Measurements from ENCODE around the gene CPSF7. TPM values are rescaled to one million over a fixed set of nuclear protein-coding genes. Genes with fewer than 3 reads are reported as not detected.

The CPSF7 gene
- total RNA-seq, 1 experiment from 2014 or later, result 96.1 TPM

DNA sequence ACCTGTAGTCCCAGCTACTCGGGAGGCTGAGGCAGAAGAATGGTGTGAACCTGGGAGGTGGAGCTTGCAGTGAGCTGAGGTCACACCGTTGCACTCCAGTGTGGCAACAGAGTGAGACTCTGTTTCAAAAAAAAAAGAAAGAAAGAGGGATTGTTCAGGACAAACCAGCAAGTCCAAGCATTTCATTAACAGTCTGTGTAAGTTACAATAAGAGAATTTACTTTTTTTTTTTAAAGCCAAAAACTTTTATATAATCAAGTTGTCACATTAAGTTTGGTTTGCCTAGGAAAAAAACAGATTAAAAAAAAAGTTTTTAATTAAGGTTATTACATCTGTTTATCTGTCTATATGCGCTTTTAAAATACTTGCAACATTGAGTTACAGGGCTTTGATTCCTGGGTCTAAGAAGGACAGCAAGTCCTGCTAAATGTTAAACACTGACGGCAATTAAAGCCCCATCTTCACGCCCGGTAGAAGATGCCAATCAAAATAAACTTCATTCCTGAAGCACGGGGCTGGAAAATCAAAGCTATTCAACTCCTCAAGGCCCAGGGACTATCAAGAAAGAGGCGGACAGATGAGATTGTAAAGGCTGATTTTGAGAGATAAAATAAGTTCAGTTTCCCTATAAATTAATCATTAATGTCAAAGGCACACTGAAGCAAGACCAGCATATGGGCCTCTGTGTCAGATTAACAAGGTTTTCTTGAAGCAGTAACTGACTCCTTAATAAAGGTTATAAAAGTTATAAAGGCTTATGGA is 56.9 kb downstream of the CPSF7 start:
- POLR2A ChIA-PET, result interaction anchor here (0.6 to 0.7 kb wide), 2 partner anchors 10 to 485 kb away, joined by 5 to 7 read pairs; no protein-coding TSS in a partner anchor

DNA sequence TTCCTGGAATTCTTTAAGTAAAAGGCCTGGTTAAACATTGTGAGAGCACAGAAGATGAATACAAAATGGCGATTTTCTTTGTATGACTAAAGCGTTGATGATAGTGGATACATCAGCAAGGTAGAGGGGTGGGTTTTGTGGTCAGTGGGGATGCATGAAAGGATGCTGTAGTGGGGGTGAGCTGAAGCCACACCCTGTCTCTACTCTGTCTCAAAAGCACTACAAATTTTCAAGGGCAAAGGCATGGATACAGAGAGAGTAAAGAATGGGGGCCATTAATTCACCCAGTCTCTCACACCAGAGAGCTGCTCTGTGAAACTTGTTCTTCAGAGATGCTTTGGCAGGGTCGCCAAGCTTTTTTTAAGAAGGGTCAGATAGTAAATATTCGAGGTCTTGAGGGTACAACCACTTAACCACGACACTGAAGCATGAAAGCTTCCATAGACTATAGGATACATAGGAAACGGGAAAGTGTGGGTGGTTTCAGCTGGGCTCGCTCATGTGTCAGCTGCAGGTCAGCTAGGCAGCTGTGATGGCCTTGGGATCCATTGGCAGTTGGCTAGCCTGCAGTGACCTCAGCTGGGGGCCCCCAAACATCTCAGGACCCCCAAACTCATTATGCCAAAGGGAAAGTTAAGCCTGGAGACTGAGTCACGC is 59.3 kb downstream of the CPSF7 start:
- ATAC-seq (peak; percentile 62), DNase-seq (ENCODE audit: low read depth, low spot score) (no peak)
- no TSS peak for BruUV-seq (replicated peaks)
- Histone ChIP-seq H3K4me3 (ENCODE audit: low read depth in 2 of 2, low read length in 2 of 2) (no peak overlapping the region), H3K27me3 (ENCODE audit: control insufficient read depth, insufficient read depth, low read length) (no peaks in the 10 kb centered on the region), H3K27ac (ENCODE audit: low read length) (no peak overlapping the region), H3K9me3 (ENCODE audit: control insufficient read depth, insufficient read depth, low read depth, low read length) (peaks cover 7% of the 10 kb centered on the region; the same call in 1 of the 2 replicates), H3K36me3 (ENCODE audit: control insufficient read depth, insufficient read depth, low read length) (peaks cover 22% of the 10 kb centered on the region), H3K4me1 (ENCODE audit: control insufficient read depth, insufficient read depth, low read length) (no peaks in the 10 kb centered on the region)
- in situ Hi-C loops (cut with HindIII; ENCODE audit: low pct_unique_long_range_greater_than_20kb, low sequenced_read_pairs) (no loop called here), intact Hi-C loops (cut with micrococcal nuclease; ENCODE audit: unreplicated experiment) (no loop called here)
- TF ChIP-seq, protein P1, sequence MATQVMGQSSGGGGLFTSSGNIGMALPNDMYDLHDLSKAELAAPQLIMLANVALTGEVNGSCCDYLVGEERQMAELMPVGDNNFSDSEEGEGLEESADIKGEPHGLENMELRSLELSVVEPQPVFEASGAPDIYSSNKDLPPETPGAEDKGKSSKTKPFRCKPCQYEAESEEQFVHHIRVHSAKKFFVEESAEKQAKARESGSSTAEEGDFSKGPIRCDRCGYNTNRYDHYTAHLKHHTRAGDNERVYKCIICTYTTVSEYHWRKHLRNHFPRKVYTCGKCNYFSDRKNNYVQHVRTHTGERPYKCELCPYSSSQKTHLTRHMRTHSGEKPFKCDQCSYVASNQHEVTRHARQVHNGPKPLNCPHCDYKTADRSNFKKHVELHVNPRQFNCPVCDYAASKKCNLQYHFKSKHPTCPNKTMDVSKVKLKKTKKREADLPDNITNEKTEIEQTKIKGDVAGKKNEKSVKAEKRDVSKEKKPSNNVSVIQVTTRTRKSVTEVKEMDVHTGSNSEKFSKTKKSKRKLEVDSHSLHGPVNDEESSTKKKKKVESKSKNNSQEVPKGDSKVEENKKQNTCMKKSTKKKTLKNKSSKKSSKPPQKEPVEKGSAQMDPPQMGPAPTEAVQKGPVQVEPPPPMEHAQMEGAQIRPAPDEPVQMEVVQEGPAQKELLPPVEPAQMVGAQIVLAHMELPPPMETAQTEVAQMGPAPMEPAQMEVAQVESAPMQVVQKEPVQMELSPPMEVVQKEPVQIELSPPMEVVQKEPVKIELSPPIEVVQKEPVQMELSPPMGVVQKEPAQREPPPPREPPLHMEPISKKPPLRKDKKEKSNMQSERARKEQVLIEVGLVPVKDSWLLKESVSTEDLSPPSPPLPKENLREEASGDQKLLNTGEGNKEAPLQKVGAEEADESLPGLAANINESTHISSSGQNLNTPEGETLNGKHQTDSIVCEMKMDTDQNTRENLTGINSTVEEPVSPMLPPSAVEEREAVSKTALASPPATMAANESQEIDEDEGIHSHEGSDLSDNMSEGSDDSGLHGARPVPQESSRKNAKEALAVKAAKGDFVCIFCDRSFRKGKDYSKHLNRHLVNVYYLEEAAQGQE (IDR thresholded peaks at IDR 0.05; ENCODE audit: insufficient read depth in 1 of 2, low read depth in 2 of 2, low read length in 1 of 2), result no peak
- peak; percentile 24; the same call in 1 of the 2 replicates for TF ChIP-seq POLR2AphosphoS5 (IDR thresholded peaks at IDR 0.05; ENCODE audit: low read depth, low read length)
- POLR2A ChIA-PET, result interaction anchor here (1.5 kb wide), 1 partner anchor 9 kb away, joined by 9 read pairs; the partner anchor contains the start of genes CYB561A3 and TMEM138
- CTCF ChIA-PET, result interaction anchor here (1.2 kb wide), 1 partner anchor 15 kb away, joined by 4 read pairs; no protein-coding TSS in a partner anchor

More for the DNA sequence above, 56.9 kb downstream of the CPSF7 start:
- CTCF ChIA-PET, result interaction anchor here (0.6 to 0.7 kb wide), 2 partner anchors 53 to 410 kb away, joined by 3 read pairs; no protein-coding TSS in a partner anchor
- intact Hi-C loops (cut with micrococcal nuclease; ENCODE audit: unreplicated experiment), result no loop called here
- ATAC-seq (no peak), DNase-seq (ENCODE audit: low read depth, low spot score) (no peak)
- H3K9me3 ChIP-seq (ENCODE audit: control insufficient read depth, insufficient read depth, low read depth, low read length), result peaks cover 7% of the 10 kb centered on the region; the same call in 1 of the 2 replicates
- peaks cover 6% of the 10 kb centered on the region for H3K36me3 ChIP-seq (ENCODE audit: control insufficient read depth, insufficient read depth, low read length)
- BruUV-seq (replicated peaks), result no TSS peak
- H3K27ac ChIP-seq (ENCODE audit: low read length), result no peak overlapping the region
- H3K27me3 ChIP-seq (ENCODE audit: control insufficient read depth, insufficient read depth, low read length), result no peaks in the 10 kb centered on the region
- no peak overlapping the region for H3K4me3 ChIP-seq (ENCODE audit: low read depth in 2 of 2, low read length in 2 of 2)
- H3K4me1 ChIP-seq (ENCODE audit: control insufficient read depth, insufficient read depth, low read length), result no peaks in the 10 kb centered on the region
- TF ChIP-seq SIN3A (IDR thresholded peaks at IDR 0.05; ENCODE audit: borderline replicate concordance, insufficient read depth, low read depth, low read length) (no peak), TCF7L2 (IDR thresholded peaks at IDR 0.05; ENCODE audit: low read depth, low read length) (no peak), POLR2AphosphoS5 (IDR thresholded peaks at IDR 0.05; ENCODE audit: low read depth, low read length) (no peak)
- TF ChIP-seq, protein P2, sequence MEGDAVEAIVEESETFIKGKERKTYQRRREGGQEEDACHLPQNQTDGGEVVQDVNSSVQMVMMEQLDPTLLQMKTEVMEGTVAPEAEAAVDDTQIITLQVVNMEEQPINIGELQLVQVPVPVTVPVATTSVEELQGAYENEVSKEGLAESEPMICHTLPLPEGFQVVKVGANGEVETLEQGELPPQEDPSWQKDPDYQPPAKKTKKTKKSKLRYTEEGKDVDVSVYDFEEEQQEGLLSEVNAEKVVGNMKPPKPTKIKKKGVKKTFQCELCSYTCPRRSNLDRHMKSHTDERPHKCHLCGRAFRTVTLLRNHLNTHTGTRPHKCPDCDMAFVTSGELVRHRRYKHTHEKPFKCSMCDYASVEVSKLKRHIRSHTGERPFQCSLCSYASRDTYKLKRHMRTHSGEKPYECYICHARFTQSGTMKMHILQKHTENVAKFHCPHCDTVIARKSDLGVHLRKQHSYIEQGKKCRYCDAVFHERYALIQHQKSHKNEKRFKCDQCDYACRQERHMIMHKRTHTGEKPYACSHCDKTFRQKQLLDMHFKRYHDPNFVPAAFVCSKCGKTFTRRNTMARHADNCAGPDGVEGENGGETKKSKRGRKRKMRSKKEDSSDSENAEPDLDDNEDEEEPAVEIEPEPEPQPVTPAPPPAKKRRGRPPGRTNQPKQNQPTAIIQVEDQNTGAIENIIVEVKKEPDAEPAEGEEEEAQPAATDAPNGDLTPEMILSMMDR (IDR thresholded peaks at IDR 0.05), result no peak
- TF ChIP-seq, protein P1 (IDR thresholded peaks at IDR 0.05; ENCODE audit: insufficient read depth in 1 of 2, low read depth in 2 of 2, low read length in 1 of 2), result no peak
- in situ Hi-C loops (cut with HindIII; ENCODE audit: low pct_unique_long_range_greater_than_20kb, low sequenced_read_pairs), result no loop called here
